Glomerular endothelial cell (primary cell): ENCODE results near the gene INCA1. TPM values are rescaled to one million over a fixed set of nuclear protein-coding genes. Genes with fewer than 3 reads are reported as not detected.

Experiments
- total RNA-seq: library from RNA; depleted of rRNA; stranded (reverse); fragments of >200 nt; gene quantifications from 2 replicates; pipeline ENCODE4 v1.2.3, GENCODE V29; 2015

INCA1 gene
- total RNA-seq, 1 donor from 2014 or later, result 0.76 TPM

Other genes starting within 250 kb of the INCA1 start
- not detected in 2 replicates for gene TM4SF5, start 225.6 kb downstream of the INCA1 start, total RNA-seq
- gene VMO1, start 211.2 kb downstream of the INCA1 start, total RNA-seq, result 0.44 TPM in 1 of 2 replicates, not detected in the other
- not detected in 2 replicates for gene GLTPD2, start 208.6 kb downstream of the INCA1 start, total RNA-seq
- 143 and 209 TPM in 2 replicates for gene PSMB6, start 201.4 kb downstream of the INCA1 start, total RNA-seq
- gene PLD2, start 190.4 kb downstream of the INCA1 start, total RNA-seq, result 33.5 and 36.9 TPM in 2 replicates
- gene MINK1, start 164.2 kb downstream of the INCA1 start, total RNA-seq, result 51.0 and 74.7 TPM in 2 replicates
- gene C17orf107, start 98.0 kb downstream of the INCA1 start, total RNA-seq, result 0.88 and 1.6 TPM in 2 replicates
- 0.76 and 1.5 TPM in 2 replicates for gene CHRNE, start 94.4 kb downstream of the INCA1 start, total RNA-seq
- gene GP1BA, start 65.2 kb downstream of the INCA1 start, total RNA-seq, result not detected in 2 replicates
- gene SLC25A11, start 57.5 kb downstream of the INCA1 start, total RNA-seq, result 47.3 and 52.1 TPM in 2 replicates
- gene RNF167, start 57.3 kb downstream of the INCA1 start, total RNA-seq, result 47.5 and 54.7 TPM in 2 replicates
- 1,675 and 1,900 TPM in 2 replicates for gene PFN1, start 49.0 kb downstream of the INCA1 start, total RNA-seq
- gene ENO3, start 46.4 kb downstream of the INCA1 start, total RNA-seq, result 0.15 and 2.6 TPM in 2 replicates
- 61.8 and 69.5 TPM in 2 replicates for gene SPAG7, start 29.7 kb downstream of the INCA1 start, total RNA-seq
- gene CAMTA2, start 9.8 kb downstream of the INCA1 start, total RNA-seq, result 16.4 and 35.1 TPM in 2 replicates
- gene KIF1C, start 428 bp upstream of the INCA1 start, total RNA-seq, result 114 and 117 TPM in 2 replicates
- gene SLC52A1, start 37.9 kb upstream of the INCA1 start, total RNA-seq, result 0.10 TPM in 1 of 2 replicates, not detected in the other
- gene ZFP3, start 80.9 kb upstream of the INCA1 start, total RNA-seq, result 2.0 and 2.5 TPM in 2 replicates
- gene ZNF232, start 114.4 kb upstream of the INCA1 start, total RNA-seq, result 3.4 and 4.4 TPM in 2 replicates
- gene USP6, start 118.5 kb upstream of the INCA1 start, total RNA-seq, result not detected in 2 replicates
- gene ZNF594, start 194.3 kb upstream of the INCA1 start, total RNA-seq, result 3.5 and 4.9 TPM in 2 replicates
- not detected in 2 replicates for gene SCIMP, start 237.3 kb upstream of the INCA1 start, total RNA-seq